ENCODE data around the gene WDFY3.

DNA sequence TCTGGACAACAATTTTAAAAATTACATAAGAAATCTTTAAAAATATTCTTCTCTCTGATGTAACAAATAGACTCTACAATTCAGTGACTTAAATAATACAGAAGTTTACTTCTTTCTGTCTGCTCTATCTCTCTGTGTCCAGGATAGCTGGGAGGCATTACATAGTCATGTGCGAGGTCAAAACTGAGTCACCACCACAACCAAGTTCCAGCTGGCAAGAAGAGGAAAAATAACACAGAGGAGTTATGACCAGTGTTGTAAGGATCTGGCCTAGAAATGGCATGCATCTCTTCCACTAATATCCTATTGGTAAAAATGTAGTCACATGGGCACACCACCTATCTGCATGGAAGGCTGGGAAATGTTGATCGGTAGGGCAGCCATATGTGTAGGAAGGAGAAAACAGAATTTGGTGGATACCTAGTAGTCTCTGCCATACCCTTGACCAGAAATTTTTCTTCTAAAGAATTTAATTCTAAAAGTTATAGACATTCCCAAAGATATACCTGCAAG lies 39.4 kb upstream of the WDFY3 start:
- TF ChIP-seq, protein P1, sequence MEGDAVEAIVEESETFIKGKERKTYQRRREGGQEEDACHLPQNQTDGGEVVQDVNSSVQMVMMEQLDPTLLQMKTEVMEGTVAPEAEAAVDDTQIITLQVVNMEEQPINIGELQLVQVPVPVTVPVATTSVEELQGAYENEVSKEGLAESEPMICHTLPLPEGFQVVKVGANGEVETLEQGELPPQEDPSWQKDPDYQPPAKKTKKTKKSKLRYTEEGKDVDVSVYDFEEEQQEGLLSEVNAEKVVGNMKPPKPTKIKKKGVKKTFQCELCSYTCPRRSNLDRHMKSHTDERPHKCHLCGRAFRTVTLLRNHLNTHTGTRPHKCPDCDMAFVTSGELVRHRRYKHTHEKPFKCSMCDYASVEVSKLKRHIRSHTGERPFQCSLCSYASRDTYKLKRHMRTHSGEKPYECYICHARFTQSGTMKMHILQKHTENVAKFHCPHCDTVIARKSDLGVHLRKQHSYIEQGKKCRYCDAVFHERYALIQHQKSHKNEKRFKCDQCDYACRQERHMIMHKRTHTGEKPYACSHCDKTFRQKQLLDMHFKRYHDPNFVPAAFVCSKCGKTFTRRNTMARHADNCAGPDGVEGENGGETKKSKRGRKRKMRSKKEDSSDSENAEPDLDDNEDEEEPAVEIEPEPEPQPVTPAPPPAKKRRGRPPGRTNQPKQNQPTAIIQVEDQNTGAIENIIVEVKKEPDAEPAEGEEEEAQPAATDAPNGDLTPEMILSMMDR (IDR thresholded peaks at IDR 0.05; ENCODE audit: low read length), result no peak
- TF ChIP-seq EZH2 (IDR thresholded peaks at IDR 0.05; ENCODE audit: borderline replicate concordance, low read length), result no peak
